ENCODE measurements around the gene LMX1B. TPM values are rescaled to one million over a fixed set of nuclear protein-coding genes. Genes with fewer than 3 reads are reported as not detected.

Gene LMX1B
- polyA plus RNA-seq, 1 of the 3 experiments (the other 2 are of a cell fraction), result not detected

DNA sequence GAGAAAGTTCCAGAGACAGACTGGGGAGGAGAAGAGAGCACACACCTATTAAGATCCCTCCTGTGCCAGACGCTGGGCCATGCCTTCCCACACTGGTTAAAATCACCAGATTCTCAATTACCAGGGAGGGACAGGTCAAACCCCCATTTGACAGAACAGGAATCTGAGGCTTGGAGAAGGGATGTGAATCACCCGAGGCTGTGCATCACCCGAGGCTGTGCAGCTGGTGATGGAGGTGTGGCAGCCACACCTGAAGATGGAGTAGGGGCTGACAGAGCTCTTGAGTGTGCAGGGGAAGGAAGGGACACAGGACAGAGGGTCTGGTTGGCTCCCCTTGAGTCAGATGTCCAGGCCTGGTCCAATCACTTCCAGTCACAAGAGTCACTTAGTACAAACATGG lies 70.6 kb downstream of the LMX1B start:
- no peak for TF ChIP-seq SIN3A (IDR thresholded peaks at IDR 0.05; ENCODE audit: borderline replicate concordance, low read depth, low read length)
- no peak for TF ChIP-seq RFX5 (IDR thresholded peaks at IDR 0.05; ENCODE audit: low read length)
- no peak for TF ChIP-seq ELF1 (IDR thresholded peaks at IDR 0.05)
- TF ChIP-seq, protein P1, sequence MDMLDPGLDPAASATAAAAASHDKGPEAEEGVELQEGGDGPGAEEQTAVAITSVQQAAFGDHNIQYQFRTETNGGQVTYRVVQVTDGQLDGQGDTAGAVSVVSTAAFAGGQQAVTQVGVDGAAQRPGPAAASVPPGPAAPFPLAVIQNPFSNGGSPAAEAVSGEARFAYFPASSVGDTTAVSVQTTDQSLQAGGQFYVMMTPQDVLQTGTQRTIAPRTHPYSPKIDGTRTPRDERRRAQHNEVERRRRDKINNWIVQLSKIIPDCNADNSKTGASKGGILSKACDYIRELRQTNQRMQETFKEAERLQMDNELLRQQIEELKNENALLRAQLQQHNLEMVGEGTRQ (IDR thresholded peaks at IDR 0.05; ENCODE audit: borderline replicate concordance, low read depth, low read length), result no peak
- TF ChIP-seq, protein P2, sequence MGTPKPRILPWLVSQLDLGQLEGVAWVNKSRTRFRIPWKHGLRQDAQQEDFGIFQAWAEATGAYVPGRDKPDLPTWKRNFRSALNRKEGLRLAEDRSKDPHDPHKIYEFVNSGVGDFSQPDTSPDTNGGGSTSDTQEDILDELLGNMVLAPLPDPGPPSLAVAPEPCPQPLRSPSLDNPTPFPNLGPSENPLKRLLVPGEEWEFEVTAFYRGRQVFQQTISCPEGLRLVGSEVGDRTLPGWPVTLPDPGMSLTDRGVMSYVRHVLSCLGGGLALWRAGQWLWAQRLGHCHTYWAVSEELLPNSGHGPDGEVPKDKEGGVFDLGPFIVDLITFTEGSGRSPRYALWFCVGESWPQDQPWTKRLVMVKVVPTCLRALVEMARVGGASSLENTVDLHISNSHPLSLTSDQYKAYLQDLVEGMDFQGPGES (IDR thresholded peaks at IDR 0.05; ENCODE audit: low read depth, low read length), result no peak
- no peak for TF ChIP-seq MEF2A (IDR thresholded peaks at IDR 0.05; ENCODE audit: borderline replicate concordance, low read depth)
- TF ChIP-seq GATA2 (CRISPR knock-in tag; IDR thresholded peaks at IDR 0.05), result no peak
- TF ChIP-seq, protein P3, sequence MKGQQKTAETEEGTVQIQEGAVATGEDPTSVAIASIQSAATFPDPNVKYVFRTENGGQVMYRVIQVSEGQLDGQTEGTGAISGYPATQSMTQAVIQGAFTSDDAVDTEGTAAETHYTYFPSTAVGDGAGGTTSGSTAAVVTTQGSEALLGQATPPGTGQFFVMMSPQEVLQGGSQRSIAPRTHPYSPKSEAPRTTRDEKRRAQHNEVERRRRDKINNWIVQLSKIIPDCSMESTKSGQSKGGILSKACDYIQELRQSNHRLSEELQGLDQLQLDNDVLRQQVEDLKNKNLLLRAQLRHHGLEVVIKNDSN (IDR thresholded peaks at IDR 0.05; ENCODE audit: borderline replicate concordance, low read depth), result no peak
- TF ChIP-seq GABPA (IDR thresholded peaks at IDR 0.05; ENCODE audit: low read depth), result no peak
- no peak for TF ChIP-seq YY1 (IDR thresholded peaks at IDR 0.05; ENCODE audit: low read depth)
- no peak for TF ChIP-seq JUND (IDR thresholded peaks at IDR 0.05)
- TF ChIP-seq, protein P4, sequence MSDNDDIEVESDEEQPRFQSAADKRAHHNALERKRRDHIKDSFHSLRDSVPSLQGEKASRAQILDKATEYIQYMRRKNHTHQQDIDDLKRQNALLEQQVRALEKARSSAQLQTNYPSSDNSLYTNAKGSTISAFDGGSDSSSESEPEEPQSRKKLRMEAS (IDR thresholded peaks at IDR 0.05; ENCODE audit: low read depth), result no peak
- Histone ChIP-seq H3K9me2 (no peaks in the 10 kb centered on the region), H3K27ac (ENCODE audit: low read depth in 2 of 2, low read length in 1 of 2) (no peak overlapping the region), H3K27me3 (ENCODE audit: insufficient read depth) (peaks cover 70% of the 10 kb centered on the region), H3K9me3 (no peaks in the 10 kb centered on the region), H3K9ac (no peak overlapping the region), H2AFZ (ENCODE audit: low read depth) (no peak overlapping the region), H3K4me1 (ENCODE audit: control insufficient read depth in 1 of 2, insufficient read depth in 2 of 2, low read depth in 1 of 2, low read length in 1 of 2) (no peaks in the 10 kb centered on the region), H3K4me2 (no peak overlapping the region), H3K4me3 (ENCODE audit: low read depth in 2 of 2, low read length in 1 of 2) (no peak overlapping the region), H3K79me2 (ENCODE audit: insufficient read depth) (no peaks in the 10 kb centered on the region), H3K36me3 (replicated peaks in 1 of 2; ENCODE audit: control insufficient read depth in 1 of 2, insufficient read depth in 2 of 2, low read length in 1 of 2) (no peaks in the 10 kb centered on the region), H4K20me1 (ENCODE audit: insufficient read depth) (no peaks in the 10 kb centered on the region), H3F3A (replicated peaks; ENCODE audit: insufficient read depth) (no peaks in the 10 kb centered on the region)
- ChIA-PET POLR2A (no interaction called here), CTCF (interaction anchor here (1.3 kb wide), 1 partner anchor 40 kb away, joined by 3 read pairs; no protein-coding TSS in a partner anchor)
- DNase-seq, result no peak
- WGBS (ENCODE audit: low lambda C conversion rate), result 36% methylated on average over 1 of the region's 3 CpGs

DNA sequence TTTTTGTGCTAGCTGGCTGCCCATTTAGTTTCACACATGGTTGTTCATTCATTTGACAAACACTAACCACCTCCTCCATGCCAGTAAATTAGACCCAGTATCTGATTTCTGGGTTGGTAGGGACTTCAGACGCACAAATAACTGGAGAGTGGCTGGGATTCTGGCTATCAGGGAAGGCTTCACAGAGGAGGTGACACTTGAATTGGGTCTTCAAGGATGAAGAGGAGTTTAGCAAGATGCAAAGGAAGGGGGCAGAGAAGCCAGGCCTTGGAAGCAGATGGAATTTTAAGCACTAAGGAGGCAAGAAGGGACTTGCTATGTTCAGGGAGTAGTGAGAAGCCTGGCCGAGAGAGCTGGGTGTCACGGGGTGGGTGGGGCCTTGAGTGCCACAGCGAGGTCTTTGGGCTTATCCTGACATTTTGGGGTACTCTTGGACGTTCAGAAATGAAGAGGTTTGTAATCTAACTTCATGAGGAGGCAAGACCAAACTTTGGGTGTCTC lies 71.3 kb downstream of the LMX1B start:
- H3K79me2 ChIP-seq (ENCODE audit: insufficient read depth), result no peaks in the 10 kb centered on the region
- no peak overlapping the region for H2AFZ ChIP-seq (ENCODE audit: low read depth)
- TF ChIP-seq FOXM1 (IDR thresholded peaks at IDR 0.05; ENCODE audit: low read depth), result no peak
- no peak for TF ChIP-seq RXRA (IDR thresholded peaks at IDR 0.05; ENCODE audit: borderline replicate concordance, low read depth)
- DNase-seq, result no peak
- no peaks in the 10 kb centered on the region for H3F3A ChIP-seq (replicated peaks; ENCODE audit: insufficient read depth)
- H3K4me1 ChIP-seq (ENCODE audit: control insufficient read depth in 1 of 2, insufficient read depth in 2 of 2, low read depth in 1 of 2, low read length in 1 of 2), result no peaks in the 10 kb centered on the region
- no peaks in the 10 kb centered on the region for H3K36me3 ChIP-seq (replicated peaks in 1 of 2; ENCODE audit: control insufficient read depth in 1 of 2, insufficient read depth in 2 of 2, low read length in 1 of 2)
- no peaks in the 10 kb centered on the region for H3K9me2 ChIP-seq
- H4K20me1 ChIP-seq (ENCODE audit: insufficient read depth), result no peaks in the 10 kb centered on the region
- WGBS (ENCODE audit: low lambda C conversion rate), result 11% methylated on average over 5 of the region's 5 CpGs
- H3K4me3 ChIP-seq (ENCODE audit: low read depth in 2 of 2, low read length in 1 of 2), result no peak overlapping the region
- ChIA-PET CTCF (interaction anchor here (0.6 kb wide), 1 partner anchor 11 kb away, joined by 3 read pairs; no protein-coding TSS in a partner anchor), POLR2A (no interaction called here)
- no peak overlapping the region for H3K9ac ChIP-seq
- peaks cover 77% of the 10 kb centered on the region for H3K27me3 ChIP-seq (ENCODE audit: insufficient read depth)
- no peak overlapping the region for H3K27ac ChIP-seq (ENCODE audit: low read depth in 2 of 2, low read length in 1 of 2)
- H3K9me3 ChIP-seq, result no peaks in the 10 kb centered on the region
- H3K4me2 ChIP-seq, result no peak overlapping the region

Measured in SK-N-SH (cell line).